Neutrophil (primary cell): Measurements from ENCODE around the gene OSGEP.

Source experiments
- H3K27ac ChIP-seq: fragments of 200-600 bp; sonication (generic); 2 replicates; pipeline ENCODE4 v1.5.1; 2016; ENCODE audit warnings: mild to moderate bottlenecking, moderate library complexity
- H3K27me3 ChIP-seq: fragments of 200-600 bp; sonication (generic); 2 replicates; pipeline ENCODE4 v1.6.0; 2016; ENCODE audit warnings: mild to moderate bottlenecking
- H3K36me3 ChIP-seq: fragments of 200-600 bp; sonication (generic); 2 replicates; pipeline ENCODE4 v1.5.1; 2017
- H3K4me1 ChIP-seq, 2 experiments: fragments of 200-600 bp in 1 of 2; sonication (generic) in 1 of 2; 1 replicate in 1 of 2; 2 replicates in 1 of 2; pipeline versions ENCODE4 v1.5.1 to v1.6.1; 2013 to 2016; ENCODE audit warnings: low read depth in 1 of 2, low read length in 1 of 2, mild to moderate bottlenecking in 1 of 2, moderate library complexity in 1 of 2; ENCODE audit not compliant: control insufficient read depth in 1 of 2, insufficient read depth in 1 of 2
- H3K4me3 ChIP-seq, 2 experiments: fragments of 200-600 bp in 1 of 2; sonication (generic) in 1 of 2; 1 replicate in 1 of 2; 2 replicates in 1 of 2; pipeline ENCODE4 v1.5.1; 2013 to 2016; ENCODE audit warnings: low read depth in 1 of 2, low read length in 1 of 2, mild to moderate bottlenecking in 1 of 2, moderate library complexity in 1 of 2
- H3K9me3 ChIP-seq: fragments of 200-600 bp; sonication (generic); 2 replicates; pipeline ENCODE4 v1.5.1; 2016
- TF ChIP-seq, protein P1 (sequence below): fragments of 200-600 bp; sonication (generic); IDR thresholded peaks from 2 replicates; pipeline ENCODE4 v1.5.1; 2016; ENCODE audit warnings: antibody characterized with exemption

OSGEP gene

DNA sequence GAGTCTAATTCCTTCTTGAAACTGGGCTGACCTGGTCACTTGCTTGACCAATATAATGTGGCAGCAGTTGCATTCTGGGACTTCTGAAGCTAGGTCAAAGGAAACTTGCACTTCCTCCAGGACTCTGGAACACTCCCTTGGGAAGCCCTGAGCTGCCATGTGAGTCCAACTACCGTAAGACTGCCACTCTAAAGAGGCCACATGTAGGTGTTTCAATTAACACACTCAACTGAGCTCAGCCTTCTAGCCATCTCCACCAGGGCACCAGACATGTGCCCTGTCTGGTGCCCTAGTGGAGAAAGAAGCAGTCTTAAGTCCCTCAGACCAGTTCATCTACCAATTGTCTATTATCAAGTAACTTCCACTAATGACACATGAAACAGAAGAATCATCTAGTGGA, 35.2 kb downstream of the OSGEP start:
- Histone ChIP-seq H3K27me3 (no peaks in the 10 kb centered on the region), H3K9me3 (no peaks in the 10 kb centered on the region), H3K4me1 (peaks cover under 1 to 4% of the 10 kb centered on the region in 2 experiments), H3K27ac (no peak overlapping the region), H3K36me3 (no peaks in the 10 kb centered on the region), H3K4me3 (no peak overlapping the region)
- TF ChIP-seq, protein P1, sequence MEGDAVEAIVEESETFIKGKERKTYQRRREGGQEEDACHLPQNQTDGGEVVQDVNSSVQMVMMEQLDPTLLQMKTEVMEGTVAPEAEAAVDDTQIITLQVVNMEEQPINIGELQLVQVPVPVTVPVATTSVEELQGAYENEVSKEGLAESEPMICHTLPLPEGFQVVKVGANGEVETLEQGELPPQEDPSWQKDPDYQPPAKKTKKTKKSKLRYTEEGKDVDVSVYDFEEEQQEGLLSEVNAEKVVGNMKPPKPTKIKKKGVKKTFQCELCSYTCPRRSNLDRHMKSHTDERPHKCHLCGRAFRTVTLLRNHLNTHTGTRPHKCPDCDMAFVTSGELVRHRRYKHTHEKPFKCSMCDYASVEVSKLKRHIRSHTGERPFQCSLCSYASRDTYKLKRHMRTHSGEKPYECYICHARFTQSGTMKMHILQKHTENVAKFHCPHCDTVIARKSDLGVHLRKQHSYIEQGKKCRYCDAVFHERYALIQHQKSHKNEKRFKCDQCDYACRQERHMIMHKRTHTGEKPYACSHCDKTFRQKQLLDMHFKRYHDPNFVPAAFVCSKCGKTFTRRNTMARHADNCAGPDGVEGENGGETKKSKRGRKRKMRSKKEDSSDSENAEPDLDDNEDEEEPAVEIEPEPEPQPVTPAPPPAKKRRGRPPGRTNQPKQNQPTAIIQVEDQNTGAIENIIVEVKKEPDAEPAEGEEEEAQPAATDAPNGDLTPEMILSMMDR: no peak

DNA sequence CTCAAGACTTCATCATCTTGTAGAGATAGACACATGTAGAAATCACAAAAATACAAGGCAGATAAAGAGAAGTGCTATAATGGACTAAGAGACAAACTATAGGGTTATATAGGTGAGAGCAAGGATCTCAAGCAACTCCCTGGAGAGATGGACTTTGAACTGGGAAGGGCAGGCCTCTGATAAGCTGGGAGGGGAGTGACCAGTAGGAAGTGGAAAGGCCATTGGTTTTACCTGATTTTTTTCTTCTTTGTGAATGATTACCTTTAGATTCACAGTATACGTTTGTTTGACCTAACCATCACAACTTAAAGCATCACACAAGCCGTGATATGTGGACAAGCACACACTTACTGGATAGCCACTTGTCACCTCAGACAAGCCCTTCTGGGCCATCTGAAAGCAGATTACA, 36.1 kb downstream of the OSGEP start:
- Histone ChIP-seq H3K4me1 (peaks cover 8 to 13% of the 10 kb centered on the region in 2 experiments), H3K9me3 (no peaks in the 10 kb centered on the region), H3K4me3 (no peak overlapping the region), H3K27me3 (no peaks in the 10 kb centered on the region), H3K36me3 (no peaks in the 10 kb centered on the region), H3K27ac (no peak overlapping the region)
- TF ChIP-seq, protein P1: no peak

DNA sequence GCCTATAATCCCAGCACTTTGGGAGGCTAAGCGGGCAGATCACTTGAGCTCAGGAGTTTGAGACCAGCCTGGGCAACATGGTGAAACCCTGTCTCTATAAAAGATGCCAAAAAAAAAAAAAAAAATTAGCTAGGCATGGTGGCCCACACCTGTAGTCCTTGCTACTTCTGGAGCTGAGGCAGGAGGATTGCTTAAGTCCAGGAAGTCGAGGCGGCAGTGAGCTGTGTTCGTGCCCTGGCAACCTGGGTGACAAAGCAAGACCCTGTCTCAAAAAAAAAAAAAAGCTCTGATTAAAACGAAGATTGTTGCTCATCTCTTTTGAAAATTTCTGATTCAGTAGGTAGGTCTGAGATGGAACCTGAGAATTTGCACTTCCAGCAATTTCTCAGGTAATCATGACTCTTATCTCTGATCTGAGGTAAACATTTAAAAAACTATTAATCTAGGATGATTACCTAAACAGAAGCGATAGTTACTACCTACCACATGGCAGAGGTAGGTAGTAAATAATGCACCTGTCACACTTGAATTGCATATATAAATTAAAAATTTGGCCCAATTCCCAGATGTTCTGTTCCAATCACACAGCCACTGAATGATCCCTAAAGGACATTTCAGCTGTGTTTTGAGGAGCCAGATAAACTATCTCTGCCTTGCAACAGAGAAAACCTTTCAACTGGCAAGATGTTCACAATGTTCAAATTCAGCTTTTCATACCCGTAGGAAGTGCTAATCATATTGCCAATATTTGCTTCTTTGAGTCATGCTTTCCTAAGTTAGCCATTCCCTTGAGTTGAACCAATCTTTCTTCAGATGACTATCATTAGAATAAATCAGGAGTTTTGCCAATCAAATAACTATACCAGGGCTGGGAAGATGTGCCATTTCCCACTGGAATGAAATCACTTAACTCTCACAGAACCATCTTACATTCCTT, 37.1 kb downstream of the OSGEP start:
- Histone ChIP-seq H3K36me3 (no peaks in the 10 kb centered on the region), H3K9me3 (no peaks in the 10 kb centered on the region), H3K27me3 (no peaks in the 10 kb centered on the region), H3K4me1 (peaks cover 8 to 17% of the 10 kb centered on the region in 2 experiments), H3K27ac (no peak overlapping the region), H3K4me3 (no peak overlapping the region)
- TF ChIP-seq, protein P1: no peak

DNA sequence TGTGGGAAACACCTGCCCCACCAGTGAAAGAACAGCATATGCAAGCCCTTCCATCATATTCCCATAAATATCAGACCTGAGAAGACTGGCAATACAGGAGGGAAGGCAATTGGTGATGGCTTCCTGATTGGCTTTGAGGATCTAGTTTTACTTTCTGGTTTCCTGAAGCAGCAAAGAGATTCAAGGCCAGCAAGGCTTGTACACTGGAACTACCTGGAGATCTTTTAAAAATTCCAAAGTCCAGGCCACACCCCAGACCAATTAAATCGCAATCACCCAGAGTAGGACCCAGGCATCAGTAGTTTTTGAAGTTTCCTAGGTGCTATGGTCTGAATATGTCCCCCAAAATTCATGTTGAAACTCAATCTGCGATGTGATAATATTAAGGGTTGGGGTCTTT, 38.4 kb downstream of the OSGEP start:
- Histone ChIP-seq H3K4me1 (peaks cover 13 to 24% of the 10 kb centered on the region in 2 experiments), H3K27me3 (no peaks in the 10 kb centered on the region), H3K9me3 (no peaks in the 10 kb centered on the region), H3K27ac (peak overlapping the region; percentile 27), H3K36me3 (no peaks in the 10 kb centered on the region), H3K4me3 (no peak overlapping the region)
- TF ChIP-seq, protein P1: no peak

DNA sequence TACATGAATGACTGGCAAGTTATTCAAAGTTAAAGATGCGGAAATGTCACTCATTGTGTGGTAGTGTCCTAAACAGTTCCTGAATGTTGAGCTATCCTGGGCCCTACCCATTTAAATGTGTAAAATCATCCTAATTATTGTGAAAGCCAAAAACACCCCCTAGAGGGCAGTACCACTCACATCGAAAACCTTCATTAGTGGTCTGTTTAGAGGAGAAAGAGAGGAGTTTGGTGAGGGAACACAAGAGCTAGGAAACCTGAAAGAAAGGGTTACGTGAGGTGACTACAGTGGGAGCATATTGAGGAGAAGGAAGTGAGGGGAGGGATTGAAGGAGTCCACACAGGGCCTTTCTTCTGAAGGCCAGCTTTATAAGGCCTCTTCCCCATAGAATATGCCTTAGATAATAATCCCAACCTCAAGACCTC, 38.8 kb downstream of the OSGEP start:
- TF ChIP-seq, protein P1: peak; percentile 26
- Histone ChIP-seq H3K27me3 (no peaks in the 10 kb centered on the region), H3K4me1 (peaks cover 13 to 24% of the 10 kb centered on the region in 2 experiments), H3K4me3 (no peak overlapping the region), H3K9me3 (no peaks in the 10 kb centered on the region), H3K36me3 (no peaks in the 10 kb centered on the region), H3K27ac (peak overlapping the region; percentile 27)
